NCI-H2107 treated with DMSO at 0.1 percent for 48 hours (cell line): ENCODE data around the gene SFN.
"Not testable (repeated sequence)": the region's sequence is repeated elsewhere in the genome, so short reads cannot be mapped to it uniquely, and the experiment has no call there.

Experiments used
- DNase-seq: peaks from one replicate; lab custom pipeline; 2025; ENCODE audit not compliant: unreplicated experiment; lab: John Stamatoyannopoulos, UW

The SFN gene

DNA sequence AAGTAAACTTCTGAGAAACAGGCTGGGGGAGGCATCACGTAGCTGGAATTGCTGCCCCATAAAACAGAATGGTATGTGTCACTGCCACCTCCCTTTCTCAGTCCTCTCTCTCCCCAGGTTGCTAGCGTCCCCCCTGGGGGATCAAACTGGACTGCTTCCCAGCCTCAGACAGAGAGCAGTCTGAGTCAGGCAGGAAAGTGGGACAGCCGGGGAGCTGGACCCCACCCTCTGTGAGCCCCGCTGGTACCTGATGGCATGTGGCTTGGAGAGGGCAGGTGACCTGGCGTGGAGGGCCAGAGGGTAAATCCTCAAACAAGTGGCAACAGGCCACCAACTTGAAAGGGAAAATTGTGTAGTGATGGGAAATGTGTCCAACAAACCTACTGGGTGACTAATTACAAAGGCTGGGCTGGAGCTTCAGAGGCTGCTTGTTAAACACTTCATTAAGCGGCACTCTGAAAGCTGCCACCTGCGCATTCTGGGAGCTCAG is 1.0 kb upstream of the SFN start:
- DNase-seq, result no peak

DNA sequence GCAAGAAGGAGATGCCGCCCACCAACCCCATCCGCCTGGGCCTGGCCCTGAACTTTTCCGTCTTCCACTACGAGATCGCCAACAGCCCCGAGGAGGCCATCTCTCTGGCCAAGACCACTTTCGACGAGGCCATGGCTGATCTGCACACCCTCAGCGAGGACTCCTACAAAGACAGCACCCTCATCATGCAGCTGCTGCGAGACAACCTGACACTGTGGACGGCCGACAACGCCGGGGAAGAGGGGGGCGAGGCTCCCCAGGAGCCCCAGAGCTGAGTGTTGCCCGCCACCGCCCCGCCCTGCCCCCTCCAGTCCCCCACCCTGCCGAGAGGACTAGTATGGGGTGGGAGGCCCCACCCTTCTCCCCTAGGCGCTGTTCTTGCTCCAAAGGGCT is 732 bp downstream of the SFN start:
- no peak for DNase-seq

DNA sequence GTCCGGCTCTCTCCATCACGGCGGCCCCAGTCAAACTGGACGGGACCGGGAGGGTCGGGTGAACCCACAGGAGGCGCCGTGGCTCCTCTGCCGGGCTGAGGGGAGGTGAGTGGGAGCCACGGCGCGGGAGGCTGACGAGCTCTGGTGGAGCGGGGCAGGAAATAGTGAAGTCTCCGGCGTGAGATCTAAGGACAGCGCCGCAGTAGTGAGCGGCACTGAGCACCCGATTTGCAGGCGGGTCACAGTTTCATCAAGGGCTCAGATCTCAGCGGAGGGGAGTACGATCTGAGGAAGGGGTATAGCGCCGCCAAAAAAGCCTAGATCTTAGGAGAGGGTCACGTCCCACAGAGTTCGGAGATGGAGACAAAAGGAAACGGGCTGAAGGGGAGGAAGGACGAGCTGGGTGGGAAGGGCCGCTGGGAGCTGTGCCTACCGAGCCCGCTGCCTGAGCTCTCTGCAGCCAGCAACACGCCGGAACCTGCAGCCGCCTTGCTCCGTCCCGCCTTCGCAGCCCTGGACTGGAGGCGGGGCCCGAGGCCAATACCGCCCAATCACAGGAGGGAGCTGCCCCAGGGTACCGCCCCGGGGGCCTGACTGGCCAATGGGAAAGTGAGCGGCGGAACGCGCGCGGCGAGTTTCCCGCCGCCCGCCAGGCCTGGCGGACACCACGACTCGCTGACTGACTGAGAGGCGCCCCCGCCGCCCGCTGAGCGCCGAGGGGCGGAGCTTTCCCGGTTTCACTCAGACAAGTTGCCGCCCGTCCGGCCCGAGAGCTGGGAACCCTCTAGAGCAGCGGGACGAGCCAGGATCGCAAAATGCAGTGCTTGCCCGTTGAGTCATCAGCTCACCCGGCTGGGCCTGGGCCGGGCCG is 1.9 kb downstream of the SFN start:
- DNase-seq, result peak; percentile 97

DNA sequence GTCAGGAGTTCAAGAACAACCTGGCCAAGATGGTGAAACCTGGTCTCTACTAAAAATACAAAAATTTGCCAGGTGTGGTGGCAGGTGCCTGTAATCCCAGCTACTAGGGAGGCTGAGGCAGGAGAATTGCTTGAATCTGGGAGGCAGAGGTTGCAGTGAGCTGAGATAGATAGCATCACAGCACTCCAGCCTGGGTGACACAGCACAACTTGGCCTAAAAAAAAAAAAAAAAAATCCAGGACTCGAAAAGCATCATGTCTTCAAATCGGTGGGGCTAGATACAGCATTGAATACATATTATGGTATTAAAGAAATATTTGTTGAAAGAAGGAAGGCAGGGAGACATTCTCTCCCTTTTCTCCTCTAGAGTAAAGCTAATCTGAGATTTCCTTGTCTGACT is 10.1 kb downstream of the SFN start:
- not testable (repeated sequence) for DNase-seq

DNA sequence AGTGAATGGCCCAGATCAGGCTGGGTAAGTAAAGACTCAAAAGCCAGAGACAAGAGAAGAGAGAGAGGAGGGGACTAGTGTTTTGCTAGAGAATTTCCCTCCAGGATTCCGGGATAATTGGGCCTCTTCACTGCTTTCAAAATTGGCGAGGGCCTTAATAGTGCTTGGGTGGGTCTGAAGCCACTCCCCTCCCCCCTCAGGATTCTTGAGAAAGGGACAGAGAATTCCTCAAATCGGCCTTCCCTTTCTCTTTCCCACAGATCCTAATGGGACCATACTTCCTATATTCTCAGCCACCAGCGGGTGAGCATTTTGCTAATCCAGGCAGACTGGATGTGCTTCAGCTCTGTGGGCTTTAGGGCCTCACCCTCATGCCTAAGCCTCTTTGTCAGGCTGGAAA is 11.9 kb downstream of the SFN start:
- no peak for DNase-seq

DNA sequence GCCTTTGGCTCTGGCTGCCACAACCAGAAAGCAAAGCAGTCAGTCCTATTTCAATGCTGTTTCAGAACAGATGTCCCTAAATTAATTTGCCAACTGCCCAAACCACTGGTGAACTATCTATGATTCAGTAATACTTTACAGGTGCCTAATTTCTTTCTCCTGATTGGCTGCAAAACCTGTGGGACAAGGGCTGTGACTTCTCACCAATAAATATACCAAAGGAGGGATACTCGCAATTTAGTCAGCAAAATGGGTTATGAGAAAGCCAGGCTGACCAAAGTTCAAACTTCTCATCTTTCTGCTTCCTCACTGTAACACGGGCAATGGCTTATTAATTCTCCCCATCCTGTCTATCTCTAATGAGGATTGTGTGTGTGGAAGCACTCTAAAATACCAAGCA is 14.4 kb downstream of the SFN start:
- no peak for DNase-seq

DNA sequence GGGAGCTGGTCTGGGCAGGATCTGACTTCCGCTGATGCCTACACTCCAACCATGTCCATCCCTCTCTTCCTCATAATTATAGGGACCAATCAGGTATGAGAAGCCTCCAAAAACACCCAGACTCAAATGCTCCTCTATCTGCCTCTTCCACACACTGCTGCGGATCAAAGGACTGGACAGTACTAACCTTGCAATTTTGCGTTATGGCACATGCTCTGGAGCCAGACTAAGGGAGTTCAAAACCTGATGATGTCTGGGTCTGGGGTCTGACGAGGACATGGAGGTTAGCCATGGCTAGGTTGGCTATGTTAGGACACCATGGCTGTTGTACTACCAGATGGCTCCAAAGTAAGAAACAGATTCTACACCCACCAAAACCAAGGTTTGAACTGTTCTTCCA is 16.8 kb downstream of the SFN start:
- no peak for DNase-seq

DNA sequence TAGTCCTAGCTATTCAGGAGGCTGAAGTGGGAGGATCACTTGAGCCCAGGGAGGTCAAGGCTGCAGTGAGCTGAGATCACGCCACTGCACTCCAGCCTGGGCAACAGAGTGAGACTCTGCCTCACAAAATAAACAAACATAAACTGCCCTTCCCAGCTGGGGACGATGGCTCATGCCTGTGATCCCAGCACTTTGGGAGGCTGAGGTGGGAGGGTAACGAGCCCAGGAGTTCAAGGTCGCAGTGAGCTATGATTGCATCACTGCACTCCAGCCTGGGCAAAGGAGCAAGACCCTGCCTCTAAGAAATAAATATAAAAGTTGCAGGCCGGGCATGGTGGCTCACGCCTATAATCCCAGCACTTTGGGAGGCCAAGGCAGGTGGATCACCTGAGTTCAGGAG is 18.7 kb downstream of the SFN start:
- DNase-seq, result not testable (repeated sequence)

DNA sequence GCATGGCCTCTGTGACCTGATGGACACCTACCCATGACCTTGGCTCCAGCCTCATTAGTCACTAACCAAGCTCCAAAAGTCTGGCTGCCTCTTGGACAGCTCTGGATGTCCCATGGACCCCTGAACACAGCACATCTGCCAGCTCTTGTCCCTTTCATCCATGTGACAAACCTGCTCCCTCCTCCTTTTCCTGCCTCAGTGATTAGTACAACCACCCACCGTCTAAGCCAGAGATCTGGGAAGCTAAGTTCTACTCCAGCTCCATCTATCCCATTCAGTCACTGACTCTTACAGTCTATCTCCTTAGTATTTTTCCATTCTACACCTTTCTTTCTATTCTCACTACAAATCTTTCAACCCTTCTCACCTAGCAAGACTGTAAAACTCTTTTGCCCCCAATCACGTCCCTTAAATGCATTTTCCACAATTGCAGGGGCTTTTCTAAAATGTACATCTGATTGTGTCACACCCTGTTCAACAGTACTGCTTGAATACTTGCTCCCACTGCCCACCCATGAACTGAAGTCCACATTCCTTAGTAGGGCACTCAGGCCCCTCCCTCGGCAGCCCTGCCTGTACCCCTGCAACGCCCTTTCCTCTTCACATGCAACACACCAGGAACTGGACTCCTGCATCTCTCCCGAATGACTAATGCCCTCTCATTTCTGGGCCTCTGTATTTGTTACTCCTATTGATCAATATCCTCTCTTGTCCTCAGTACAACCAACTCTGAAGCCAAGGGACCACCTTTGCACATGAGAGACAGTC is 19.9 kb downstream of the SFN start:
- no peak for DNase-seq

DNA sequence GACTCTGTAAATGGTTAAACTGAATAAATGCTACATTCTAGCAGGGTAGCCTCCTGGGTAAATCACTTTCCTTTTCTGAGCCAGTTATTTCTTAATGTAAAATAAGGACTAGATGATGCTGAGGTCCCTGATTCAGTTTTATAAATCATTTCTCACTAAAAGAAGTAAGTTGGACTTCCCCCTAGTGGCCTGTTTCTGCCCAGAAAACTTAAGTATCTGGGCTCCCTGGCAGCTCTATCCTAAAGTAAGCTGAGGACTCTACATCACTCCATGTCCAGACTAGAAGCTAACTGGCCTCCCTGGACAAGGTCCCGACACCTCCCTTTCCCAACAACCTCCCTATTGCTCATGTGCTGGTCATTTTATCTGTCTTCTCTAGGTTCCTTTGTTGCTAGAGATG is 24.2 kb downstream of the SFN start:
- DNase-seq, result no peak

DNA sequence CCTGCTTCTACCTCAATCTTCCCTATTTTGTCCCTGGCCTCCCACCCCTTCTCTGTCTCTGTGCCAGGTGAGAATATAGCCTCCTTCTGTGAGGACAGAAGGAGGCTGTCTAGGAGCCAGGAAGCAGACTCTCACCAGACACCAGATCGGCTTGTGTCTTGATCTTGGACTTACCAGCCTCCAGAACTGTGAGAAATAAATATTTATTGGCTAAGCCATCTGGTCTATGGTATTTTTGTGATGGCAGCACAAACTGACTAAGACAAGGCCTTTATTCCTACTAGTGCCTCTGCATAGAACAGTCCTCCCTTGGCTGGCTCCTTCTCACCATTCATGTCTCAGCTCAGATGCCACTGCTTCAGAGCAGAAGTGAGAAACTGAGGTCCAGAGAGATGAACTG is 25.3 kb downstream of the SFN start:
- no peak for DNase-seq

DNA sequence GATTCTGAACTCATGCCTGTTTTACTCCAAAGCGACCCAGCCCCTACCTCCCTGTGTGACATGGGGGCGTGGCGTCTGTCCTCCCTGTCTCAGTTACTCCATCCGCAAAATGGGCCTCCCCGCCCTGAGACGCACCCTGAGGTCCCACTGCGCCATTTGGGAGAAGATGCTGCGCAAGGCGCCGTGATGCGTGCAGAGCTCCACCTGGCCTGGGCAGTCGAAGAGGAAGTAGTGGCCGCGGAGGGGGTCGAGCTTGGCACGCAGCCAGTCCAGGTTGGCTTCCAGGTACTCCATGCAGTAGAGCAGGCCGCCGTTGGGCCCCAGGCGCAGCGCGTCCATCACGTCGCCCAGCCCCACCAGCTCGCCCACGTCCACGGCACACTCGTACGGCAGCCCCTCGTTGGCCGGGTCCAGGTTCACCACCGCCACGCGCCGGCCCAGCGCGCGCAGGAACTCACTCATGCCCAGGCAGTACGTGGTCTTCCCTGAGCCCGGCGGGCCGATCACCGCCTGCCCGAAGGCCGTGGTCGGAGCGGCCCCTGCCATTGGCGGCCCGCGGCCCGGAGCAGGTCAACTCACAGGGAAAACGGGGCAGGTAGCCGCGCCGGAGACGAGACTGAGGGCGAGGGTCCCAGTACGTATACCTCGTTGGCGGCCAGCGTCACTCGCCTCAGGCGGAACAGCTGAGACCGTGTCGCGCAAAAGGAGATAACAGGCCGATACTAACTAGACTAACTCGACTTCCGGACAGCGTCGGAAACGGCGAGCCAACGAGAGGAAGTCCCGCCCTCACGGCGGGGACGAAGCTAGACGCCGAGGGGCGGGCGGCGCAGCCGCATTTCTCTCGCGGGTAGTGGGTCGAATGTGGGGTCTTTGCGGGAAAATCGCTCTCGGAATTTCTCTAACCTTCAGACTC is 26.9 kb downstream of the SFN start, which contains the start of gene GPN2:
TSS of gene GPN2 (minus strand) at position 733 of the 916 bp plus-strand sequence. CDS start at position 546, 187 bp downstream.
- peak; percentile 54 for DNase-seq

DNA sequence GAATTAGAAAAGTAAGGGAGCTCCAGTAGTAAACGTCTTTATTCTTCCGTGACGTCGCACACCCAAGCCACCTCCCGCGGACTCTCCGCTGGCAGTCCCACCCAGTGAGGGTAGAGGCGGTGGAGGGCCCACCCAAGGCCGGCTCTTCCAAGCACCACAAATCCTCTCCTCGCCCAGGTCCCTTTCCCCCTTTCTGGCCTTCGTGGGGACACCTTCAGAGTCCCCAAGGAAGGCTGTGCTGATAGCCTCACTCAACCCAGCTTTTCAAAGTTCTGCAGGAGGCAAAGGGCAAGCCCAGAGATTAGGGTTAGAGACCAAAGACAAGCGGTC is 27.5 kb downstream of the SFN start:
- DNase-seq, result no peak

DNA sequence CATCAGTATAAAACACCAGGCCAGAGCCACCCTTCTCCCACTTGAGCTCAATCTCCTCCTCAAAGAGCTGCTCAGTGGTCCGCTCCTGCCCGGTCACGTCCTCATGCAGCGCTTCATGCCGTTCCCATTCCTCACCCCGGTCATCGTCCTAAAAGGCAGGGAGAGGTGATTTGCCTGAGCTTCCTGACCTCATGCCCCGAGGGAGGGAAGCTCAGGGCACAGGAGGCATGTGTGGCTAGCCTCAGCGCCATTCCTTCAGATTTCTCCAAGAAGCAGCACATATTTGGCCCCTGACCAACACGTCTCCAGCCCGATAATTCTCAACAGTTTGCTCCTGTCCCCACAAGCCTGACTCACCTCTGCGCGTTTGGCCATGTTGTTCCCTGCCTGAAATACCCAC is 31.3 kb downstream of the SFN start:
- no peak for DNase-seq

DNA sequence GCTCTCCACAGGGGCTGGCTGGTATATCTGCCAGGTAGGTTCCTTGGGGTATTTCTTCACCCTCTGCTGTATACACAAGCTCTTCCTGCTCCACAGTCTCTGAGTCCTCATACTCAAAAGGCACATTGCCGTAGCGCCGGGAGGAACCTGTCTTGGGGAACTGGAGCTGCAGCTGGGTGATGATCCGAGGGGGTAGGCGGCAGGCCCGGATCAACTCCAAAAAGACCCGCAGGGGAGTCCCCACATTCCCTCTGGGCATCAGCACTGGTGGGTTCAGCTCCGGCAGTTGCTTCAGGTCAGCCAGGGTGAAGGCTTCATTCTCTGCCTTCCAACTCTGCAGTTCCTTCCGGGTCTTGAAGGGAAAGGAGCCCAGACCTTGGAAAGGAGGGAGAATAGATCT is 34.4 kb downstream of the SFN start:
- DNase-seq, result no peak

DNA sequence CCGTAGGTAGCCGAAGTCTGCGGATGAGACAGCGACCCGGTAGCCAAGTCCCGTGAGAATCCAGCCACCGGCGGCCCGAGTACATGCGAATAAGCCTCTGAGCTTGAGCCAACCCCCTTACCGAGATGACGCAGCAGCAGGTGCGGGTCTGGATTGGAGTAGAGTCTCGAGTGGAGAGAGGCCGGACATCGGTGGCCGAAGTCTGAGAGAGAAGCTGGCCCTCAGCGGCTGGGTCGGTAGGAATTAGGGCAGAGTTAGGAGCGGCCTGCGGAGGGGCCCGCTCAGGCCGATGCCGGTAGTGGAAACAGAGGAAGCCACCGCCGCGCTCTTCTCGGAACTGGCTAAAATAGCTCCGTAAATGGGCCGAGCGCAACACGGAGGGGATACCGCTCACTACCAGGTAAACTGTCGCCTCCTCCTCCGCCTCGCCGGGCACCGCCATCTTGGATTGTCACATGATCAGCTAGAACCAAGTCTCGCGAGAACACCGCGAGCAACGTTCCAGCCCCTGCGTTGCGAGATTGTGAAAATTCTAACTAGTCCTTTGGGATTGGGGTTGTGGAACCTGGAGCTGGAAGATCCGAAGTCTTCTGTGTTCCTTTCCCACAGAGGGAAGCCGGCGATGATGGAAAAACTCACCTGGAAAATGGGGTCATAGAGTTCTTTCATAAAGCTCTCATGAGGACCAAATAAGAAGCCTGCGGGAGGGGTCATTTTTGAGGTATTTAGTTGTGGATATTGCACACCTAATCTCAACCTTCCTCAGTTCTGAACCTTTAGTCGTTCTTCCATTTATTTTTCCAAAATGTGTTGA is 37.3 kb downstream of the SFN start, which contains the start of gene GPATCH3:
TSS of gene GPATCH3 (minus strand) at position 467 of the 814 bp plus-strand sequence. CDS start at position 442, 25 bp downstream.
- peak; percentile 90 for DNase-seq

DNA sequence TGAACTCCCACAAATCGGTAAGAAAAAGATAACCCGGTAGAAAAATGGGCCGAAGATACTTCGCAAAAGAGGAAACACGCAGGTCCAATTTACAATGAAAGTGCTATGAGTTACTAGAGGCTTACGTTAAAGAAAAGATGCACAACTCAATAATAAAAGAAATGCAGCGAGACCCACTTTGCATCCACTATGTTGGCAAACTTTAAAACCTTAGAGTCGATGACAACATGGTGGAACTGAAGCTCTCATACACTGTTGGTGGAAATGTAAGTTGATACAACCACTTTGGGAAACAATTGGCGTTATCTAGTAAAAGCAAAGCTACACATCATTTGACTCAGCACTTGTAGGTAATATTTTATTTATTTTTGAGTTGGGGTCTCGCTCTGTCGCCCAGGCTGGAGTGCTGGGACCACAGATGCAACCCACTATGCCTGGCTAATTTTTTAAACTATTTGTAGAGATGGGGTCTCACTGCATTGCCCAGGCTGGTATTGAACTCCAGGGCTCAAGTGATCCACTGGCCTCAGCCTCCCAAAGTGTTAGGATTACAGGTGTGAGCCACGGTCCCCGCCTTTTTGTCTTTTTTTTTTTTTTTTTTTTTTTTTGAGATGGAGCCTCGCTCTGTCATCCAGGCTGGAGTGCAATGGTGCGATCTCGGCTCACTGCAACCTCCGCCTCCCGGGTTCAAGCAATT is 38.0 kb downstream of the SFN start:
- DNase-seq, result no peak

DNA sequence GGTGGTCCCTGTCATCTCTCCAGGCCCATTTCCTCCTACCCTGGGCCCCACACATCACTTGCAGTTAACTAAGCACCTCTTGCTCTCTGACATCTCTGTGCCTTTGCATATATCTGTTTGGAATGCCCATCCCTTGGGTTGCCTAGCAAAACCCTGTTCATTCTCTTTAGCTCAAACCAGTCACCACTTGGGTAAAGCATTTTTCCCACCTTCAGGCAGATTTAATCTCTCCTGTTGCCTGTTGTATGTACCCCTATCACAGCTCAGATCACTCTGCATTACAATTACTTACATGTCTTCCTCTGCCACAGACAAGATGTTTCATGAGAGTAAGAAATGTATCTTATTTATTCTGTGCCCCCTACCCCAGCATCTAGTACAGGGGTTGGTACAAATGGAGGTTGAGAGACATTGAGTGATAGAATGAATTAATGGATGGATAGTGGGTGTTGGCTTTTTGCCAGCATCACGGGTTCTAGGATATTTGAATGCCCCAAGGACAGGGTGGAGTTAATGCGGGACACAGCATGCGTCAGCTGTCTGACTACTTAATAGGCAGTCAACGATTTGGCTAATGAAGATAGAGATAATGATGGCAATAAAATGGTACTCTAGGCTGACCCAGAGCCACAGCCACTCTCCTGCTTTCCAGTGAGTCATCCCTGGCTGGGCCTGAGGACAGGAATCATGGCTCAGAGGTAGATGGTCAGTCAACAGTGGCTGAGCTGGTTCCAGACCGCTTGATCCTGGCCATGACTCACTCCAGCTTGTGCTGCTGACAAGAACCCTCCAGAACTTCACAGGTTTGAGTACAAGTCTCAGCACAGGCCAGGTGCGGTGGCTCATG is 44.3 kb downstream of the SFN start:
- no peak for DNase-seq

DNA sequence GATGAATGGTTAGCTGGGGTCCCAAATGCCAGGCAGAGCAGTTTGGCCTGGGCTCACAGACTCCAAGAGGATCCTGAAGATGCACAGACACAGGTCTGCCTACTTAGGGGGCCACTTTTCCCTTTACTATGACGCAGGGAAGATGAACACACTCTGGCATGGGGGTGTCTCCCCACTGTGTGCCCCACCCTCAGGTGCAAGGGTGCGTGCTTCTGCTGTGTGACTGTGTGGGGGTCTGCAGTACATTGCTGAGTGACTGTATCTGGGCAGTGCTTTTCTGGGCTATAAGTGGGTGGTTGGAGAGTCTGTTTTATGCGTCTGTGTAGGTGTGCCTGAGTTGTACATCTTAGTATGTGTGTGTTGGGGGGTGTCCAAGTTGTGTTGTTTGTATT is 47.0 kb downstream of the SFN start:
- DNase-seq, result no peak
